HL-60/S4 treated with retinoic acid at 250 ng/mL for 4 days and 3 days (cell line): Measurements from ENCODE around the gene STRA6.

Experiments used
- in situ Hi-C: fragments of 300-500 bp; cut with MboI; formaldehyde crosslinking; loops from 2 replicates; pipeline ENCODE4 v1.7.0; 2022; ENCODE audit warnings: low sequenced_read_pairs

The STRA6 gene, protein sequence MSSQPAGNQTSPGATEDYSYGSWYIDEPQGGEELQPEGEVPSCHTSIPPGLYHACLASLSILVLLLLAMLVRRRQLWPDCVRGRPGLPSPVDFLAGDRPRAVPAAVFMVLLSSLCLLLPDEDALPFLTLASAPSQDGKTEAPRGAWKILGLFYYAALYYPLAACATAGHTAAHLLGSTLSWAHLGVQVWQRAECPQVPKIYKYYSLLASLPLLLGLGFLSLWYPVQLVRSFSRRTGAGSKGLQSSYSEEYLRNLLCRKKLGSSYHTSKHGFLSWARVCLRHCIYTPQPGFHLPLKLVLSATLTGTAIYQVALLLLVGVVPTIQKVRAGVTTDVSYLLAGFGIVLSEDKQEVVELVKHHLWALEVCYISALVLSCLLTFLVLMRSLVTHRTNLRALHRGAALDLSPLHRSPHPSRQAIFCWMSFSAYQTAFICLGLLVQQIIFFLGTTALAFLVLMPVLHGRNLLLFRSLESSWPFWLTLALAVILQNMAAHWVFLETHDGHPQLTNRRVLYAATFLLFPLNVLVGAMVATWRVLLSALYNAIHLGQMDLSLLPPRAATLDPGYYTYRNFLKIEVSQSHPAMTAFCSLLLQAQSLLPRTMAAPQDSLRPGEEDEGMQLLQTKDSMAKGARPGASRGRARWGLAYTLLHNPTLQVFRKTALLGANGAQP

DNA sequence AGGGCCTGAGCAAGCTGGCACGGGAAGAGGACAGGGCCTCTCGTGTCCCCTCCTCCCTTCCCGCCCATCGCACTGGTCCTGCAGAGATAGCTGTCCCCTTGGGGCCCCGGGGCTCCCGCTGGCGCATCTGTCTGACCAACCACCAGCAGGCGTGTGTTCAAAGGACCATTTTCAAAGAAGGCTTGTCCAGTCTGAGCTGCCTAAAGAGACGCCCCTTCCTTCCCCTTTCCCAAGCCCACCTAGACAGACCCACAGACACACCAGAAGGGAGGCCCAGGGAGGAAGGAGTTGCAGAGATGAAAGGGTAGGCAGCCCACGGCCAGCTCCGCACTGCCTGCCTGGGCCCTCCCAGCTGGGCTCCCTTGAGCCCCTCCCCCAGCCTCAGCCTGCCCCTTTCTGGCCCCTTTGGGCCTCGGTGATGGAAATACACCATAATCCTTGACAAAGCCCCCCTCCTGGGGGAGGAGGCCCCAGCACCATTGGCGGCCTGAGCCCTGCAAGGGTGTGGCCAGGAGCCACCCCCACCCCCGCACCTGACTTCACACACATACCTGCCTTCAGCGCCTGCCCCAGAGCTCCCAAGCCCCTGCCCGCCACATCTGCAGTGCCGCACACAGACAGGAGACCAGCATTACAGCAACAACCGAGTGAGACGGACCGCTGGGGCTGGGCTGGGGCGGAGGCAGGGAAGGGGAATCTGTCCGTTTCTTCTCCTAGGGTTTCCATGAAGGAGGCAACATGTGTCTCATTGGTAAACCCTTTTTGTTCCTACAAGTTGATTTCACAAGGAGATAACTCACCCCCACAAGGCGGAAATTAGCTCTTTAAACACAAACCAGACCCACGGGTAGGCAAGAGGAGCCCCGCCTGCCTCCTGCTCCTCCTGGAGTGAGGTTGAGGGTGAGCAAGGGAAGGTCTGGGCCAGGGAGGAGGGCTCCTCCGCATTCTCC is at the start of gene STRA6:
Gene STRA6, minus strand, starts transcription at position 336 of the 950 bp plus-strand sequence. CDS start 520 bp downstream, outside the sequence.
- in situ Hi-C loops = no loop called here

DNA sequence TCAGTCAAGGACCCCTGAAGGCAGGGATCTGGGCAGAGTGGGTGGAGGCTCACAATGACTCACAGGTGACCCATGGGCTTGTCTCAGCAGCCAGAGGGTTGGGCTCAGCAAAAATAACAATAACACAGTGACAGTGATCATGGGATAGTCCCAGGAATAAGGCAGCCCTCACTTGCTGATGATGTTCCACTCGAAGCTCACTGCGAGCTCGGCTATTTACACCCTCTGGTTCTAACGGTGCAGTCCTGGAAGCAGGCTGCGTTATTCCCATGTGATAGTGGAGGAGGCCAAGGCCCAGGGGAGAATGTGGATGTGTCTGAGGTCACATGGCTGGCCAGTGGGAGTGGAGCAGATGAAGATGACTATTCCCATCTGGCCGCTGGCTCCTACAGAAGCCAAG is 49.7 kb upstream of the STRA6 start:
- in situ Hi-C loops = no loop called here

DNA sequence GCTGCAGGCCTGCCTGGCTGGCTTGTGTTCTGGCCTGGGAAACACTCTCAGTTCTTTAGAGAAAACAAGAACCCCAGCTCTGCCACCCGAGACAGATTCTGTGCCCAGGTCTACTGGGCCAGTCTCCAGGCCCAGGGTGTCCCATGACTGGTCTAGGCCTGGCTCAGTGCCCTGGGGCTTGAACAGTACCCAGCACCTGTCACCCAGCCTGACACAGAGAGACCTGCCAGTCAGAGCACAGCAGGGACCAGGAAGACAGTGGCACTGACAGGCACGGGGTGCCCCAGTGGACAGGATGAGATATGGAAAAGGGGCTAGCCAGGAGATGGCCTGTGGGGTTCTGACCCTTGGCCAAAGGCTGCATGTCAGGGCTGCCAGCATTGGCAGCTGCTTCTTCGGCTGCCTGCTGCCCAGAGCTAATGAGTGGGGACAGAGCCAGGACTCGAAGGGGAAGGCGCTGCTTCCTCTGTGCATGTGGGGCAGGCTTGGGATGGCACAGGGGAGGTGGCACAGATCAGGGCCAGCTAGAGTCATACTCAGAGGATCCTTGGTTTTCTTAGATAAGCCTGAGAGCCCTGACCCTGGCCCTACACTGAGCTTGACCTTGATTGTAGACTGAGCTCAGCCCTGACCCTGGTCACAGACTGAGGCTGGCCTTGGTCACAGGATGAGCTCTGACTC is 48.7 kb upstream of the STRA6 start:
- in situ Hi-C loops = no loop called here

DNA sequence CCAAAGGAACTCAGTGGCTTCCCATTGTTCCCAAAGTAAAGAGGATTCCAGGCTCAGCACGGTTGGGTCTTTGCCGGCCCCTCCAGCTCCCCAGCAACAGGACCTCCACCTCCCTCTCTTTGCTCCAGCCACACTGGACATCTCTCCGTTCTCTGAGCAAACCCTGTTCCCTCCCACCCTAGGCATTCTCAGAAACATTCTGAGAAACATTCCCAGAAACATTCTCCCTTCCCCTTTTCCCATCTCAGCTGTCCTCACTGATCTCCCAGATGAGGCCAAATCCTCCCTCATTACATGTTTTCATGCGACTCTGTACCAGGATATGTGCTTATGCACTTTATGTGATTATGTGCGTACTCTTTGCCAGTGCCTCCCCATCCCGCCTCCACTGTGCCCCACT is 47.7 kb upstream of the STRA6 start:
- in situ Hi-C loops = no loop called here

DNA sequence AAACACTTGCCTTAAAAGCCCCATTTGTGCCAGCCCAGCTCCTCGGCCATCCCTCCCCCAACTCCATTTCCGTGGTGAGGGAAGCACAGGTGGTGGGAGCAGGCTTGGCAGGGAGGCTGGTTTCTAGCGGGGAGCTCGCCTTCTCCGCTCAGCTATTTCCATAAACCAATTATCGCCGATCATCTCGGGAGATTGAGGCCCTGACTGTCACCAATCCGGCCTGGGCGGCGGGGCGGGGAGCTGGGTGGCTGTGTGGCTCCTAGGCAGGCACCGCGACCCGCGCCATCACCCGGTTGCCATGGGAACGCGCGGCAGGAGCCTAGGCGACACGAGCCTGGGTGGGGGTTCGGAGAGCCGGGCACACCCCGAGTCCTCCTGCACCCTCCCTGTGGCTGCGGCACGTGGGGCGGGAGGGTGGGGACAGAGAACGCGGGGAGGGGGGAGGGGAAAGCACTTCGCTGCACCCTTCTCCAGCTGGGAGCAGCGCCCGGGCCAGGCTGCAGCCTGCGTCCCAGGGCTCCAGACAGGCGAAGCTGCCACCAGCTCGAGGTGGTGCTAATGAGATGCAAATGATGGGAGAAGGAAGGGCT is 42.9 kb upstream of the STRA6 start:
- in situ Hi-C loops = no loop called here

DNA sequence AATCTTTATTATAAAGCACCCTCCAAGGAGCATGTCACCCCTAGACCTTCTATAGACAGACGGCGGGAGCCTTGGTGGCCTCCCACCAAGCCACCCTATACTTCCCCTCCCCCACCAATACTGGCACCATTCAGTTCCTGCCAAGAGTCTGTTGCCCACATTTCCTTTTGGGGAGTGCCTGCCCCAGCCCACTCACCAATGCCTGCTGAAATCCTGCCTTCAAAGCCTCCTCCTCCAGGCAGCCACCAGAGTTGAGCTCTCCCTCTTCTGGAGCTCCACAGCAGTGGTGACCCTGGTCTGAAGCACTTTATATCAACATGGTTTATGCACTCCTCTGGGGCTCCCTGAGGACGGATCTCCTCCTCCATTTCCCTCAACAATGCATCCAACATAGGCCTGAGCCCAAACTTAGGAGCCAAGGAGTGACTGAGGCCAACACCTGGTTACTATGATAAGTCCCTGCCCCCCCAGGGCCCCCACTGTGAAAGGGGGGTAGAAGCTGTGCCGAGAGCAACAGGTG is 42.3 kb upstream of the STRA6 start:
- in situ Hi-C loops = no loop called here

DNA sequence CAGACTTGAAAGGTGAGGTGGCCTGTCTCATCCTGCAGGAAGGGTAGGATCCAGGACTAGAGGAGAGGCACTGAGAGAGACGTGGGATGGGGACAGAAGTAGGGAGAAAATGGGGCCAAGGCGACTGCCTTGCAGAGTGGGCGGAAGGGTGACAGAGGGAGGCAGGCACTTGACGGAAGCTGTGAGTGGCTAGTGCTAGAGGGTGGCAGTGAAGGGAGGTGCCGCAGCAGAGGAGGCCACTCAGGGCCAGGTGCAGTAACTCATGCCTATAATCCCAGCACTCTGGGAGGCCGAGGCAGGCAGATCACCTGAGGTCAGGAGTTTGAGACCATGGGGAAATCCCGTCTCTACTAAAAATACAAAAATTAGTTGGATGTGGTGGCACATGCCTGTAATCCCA is 40.8 kb upstream of the STRA6 start:
- in situ Hi-C loops = no loop called here

DNA sequence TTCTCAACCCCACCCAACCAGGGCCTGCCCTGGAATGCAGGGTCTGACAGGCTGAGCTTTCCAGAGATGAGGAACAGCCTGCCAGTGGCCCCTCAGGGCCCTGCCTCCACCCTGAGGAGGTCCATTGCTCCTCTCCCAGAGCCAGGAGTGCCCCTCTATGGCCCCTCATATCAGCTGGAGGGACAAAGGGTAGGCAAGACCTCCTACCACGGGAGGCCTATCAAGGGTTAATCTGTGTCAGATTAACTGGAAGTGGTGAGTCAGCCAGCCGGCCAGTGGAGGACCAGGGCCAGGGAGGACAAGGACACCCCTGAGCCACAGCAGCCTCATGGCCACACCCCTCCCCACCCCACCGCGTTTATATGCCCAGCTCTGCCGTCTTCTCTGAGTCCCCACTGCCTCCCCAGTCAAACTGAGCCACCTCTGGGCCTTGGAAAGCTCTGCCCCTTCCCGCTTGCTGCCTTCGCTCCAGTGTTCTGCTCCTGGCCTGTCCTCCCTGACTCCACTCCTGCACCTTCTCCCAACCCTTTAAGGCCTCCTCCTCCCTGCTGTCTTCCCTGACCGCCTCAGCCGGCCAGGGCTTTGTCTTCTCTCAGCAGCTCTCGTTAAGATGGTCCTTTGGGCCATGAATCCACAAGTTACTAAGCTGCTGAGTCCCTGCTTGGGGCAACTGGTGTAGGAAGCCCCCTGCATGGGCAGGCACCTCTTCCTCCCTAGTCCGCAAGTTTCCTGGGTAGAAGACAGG is 40.0 kb upstream of the STRA6 start:
- in situ Hi-C loops = no loop called here

DNA sequence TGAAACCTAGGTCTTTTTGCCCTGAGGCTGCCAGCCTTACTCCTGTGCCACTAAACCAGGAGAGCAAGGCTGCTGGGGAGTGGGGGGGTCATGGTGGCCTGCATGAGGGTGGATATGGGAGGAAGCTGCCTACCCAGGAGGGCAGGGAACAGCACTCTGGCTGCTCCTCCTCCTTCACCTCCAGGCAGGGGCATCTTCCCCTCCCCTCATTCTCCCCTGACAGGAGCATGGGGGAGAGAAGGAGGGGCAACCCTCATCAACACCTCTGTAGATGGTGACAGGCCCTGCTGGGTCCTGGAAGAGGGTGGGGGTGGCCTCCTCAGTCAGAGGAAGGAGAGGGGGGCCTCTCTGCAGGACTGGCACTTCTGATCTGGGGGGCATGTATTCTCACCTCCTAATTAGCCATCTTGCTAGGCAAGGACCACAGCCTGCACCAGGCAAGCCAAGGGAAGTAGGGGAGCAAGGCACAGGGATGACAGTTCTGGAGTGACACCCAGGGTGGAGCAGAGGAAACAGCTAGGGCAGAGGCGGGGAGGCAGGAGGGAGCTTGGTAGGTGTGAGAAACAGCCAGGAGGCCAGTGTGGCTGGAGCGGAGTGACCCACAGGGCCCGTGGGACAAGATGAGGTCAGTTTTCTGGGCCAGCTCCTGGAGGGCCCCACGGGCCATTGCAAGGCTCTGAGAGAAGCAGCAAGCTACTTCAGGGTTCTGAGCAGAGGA is 38.5 kb upstream of the STRA6 start:
- in situ Hi-C loops = no loop called here

DNA sequence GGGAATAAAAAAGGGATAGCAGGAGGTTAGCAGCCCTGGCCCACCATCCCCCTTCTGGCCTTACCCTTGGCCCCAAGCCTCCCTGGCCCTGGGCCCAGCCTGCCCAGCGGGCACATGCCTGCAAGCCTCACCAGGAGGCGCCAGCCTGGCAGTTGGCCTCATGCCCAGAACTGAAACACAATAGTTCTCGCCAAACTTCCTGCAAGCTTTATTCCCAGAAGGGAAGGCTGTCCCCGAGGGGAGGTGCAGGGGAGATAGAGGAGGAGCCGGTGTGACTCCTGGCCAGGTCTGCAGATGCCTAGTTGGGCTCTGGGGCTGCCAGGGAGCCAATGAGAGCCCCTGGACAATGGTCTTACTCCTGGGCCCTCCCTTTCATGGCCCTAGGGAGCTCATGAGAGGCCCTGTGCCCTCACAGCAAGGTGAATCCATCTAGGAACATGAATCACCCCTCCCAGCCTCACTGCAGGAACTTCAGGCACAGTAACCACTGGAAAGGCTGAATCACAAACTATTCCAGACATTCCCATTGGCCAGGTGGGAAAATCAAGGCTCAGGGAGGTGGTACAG is 37.5 kb upstream of the STRA6 start:
- in situ Hi-C loops = no loop called here

DNA sequence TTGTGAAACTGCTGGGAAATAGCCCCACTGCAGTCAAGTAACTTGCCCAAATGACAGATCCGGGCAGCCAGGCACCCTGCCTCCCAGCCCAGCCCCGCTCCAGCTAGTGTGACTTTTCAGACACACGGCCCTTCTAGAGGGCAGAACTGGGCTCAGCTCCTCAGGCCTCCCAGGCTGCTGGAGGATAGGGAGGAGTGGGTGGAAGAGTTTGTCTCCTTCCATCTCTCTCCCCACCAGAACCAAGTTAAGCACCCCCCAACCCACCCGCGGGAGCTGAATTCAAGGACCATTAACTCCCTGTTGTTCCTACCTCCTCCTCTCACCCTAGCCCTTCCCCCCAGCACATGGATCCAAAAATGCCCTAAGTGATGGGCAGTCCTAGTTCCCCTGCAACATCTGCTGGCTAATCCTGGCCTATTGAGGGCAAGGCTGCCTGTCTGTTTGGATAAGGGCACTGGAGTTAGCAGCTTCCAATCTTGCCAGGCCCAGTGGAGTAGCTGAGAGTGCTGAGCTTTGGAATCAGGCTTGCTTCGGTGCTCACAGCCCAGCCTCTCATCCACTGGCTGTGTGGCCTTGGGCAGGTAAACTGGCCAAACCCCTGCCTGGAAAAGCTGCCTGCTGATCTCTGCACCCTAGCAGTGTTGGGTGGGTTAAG is 36.6 kb upstream of the STRA6 start:
- in situ Hi-C loops = no loop called here

DNA sequence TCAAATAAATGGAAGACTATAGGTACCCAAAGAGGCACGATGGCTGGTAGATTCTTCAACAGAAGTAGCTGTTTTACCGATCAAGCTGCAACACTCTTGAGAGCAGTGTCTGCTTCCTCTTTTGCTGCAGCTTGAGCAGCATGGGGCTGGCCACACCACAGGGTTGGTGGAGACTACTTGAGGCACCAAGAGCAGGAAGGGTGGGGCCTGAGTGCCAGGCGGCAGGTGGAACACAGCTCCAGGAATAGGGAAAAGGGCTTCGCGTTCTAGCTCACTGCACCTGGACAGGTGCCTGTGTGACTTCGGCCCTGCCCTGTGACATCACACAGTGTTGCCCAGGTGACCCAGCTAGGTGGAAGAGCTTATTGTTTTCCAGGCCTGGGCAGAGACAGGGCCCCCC is 33.4 kb upstream of the STRA6 start, which contains the start of gene CCDC33:
Gene CCDC33, plus strand, starts transcription at position 365 of the 400 bp plus-strand sequence. CDS start 394 bp downstream, outside the sequence.
- in situ Hi-C loops = no loop called here

DNA sequence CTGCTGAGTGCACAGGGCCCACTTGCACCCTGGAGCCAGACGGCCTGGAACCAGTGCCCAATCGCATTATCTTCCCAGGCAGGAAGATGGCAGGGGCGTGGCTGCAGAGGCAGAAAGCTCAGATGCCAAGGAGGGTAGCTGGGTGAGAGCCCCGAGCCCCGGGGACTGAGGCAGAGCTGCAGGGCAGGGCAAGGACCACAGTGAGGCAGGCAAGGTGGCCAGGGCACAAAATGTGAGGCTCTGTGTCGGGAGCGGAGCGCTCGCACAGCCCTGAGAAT is 31.9 kb upstream of the STRA6 start:
- in situ Hi-C loops = no loop called here

DNA sequence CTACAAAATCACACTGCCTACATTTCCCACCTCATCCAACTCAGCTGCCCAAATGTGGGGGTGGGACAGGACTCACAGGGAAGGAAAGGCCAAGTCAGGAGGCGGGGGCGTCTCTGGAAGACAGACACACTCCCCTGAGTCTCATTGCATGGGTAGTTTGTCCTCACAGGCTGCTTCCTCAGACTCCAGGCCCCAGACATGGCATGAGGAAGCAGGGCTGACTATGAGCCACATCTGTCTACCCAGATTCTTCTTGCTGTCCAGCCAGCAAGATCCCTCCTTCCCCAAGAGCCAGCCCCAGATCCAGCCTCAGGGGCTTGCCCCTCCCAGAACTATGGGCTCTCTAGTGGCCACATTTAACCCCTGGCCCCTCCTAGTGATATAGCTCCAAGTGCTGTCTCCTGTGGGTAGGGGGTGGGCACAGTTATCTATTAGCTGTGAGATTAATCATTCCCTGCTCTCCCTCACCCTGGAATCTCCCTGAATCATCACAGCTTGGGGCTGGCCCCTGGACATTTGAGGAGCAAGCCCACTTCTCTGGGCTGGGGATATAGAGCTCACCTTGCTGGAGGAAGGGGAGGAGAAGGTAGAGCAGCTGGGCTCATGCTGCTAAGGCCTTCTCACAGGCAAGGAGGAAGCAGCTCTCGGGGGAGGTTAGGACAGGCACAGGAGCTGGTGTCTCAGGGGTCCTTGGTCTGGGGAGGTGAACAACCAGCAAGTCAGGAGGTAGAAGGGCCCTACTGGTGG is 31.4 kb upstream of the STRA6 start:
- in situ Hi-C loops = no loop called here

DNA sequence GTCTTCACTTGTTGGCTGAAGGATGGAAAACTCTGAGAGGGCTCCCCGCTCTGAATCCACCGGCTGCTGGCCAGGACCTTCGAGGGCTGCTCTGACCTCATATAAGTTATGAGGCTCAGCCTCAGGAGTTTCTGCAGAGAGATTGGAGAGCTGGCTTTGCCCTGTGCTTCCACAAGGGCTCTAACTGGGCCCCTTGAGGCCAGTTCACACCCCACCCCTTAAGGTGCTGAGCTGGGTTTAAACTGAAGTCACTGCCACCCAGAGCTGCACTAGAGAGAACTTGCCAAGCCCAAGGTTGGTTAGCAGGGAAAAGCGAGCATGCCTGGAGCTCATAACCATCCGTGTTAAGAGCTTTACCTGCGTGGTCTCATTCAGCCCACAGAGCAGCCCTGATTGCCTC is 30.8 kb upstream of the STRA6 start:
- in situ Hi-C loops = no loop called here

DNA sequence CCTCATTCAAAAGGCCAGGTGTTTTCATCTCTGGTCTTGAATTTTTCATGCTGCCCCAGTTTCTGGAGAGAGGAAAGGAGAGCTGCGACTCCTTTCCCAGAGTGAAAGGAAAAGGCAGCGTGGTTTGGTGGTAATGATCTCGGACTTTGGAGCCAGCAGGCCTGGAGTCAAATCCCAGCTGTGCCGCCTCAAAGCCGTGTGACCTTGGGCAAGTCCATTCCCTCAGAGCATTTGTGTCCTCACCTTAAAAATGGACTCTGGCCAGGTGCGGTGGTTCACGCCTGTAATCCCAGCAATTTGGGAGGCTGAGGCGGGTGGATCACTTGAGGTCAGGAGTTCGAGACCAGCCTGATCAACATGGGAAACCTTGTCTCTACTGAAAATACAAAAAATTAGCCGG is 28.9 kb upstream of the STRA6 start:
- in situ Hi-C loops = no loop called here

DNA sequence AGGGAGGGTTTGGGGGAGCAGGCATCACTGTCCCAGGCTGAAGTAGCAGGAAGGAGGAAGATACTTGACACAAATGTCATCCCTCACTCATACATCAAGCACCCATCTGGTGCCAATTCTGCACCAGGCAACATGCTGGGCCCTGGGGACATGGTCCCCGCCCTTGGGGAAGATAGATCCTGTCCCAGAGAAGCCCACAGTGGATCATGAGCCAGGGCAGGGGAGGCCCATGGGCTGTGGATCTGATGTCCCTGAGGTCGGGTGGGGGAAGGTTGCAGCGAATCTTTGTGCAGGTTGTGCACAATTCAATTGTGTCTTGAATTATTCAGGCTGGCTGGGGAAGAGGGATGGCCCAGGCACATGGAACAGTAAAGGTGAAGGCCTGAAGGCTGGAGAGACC is 27.1 kb upstream of the STRA6 start:
- in situ Hi-C loops = no loop called here

DNA sequence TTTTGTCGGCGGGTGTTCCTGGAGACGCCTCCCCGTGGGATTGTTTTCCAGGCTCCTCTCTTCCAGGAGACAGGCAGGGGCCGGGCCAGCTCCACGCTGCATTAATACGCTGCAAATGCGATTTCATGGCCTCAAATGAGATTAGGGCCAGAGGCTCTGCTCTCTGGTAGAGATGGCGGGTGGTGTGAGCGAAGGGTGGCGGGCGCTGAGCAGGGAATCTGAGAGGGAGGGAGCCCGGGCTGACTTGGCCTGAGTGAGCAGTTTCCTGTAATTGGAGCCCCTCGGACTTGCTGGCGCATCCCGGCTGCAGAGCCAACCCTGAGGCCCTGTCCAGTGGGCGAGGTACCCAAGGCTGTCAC is 26.1 kb upstream of the STRA6 start:
- in situ Hi-C loops = no loop called here
